Hematopoietic multipotent progenitor cell treated with erythropoietin and hydrocortisone succinate and interleukin-3 and kit ligand, for 17 days (in vitro differentiated cells): ENCODE results near the gene RAD51B.
"Not testable (repeated sequence)": the region's sequence is repeated elsewhere in the genome, so short reads cannot be mapped to it uniquely, and the experiment has no call there.

Experiments used
- DNase-seq: peaks from one replicate; pipeline ENCODE4 v3.0.0-alpha.2; 2015; ENCODE audit warnings: low spot score

RAD51B gene

DNA sequence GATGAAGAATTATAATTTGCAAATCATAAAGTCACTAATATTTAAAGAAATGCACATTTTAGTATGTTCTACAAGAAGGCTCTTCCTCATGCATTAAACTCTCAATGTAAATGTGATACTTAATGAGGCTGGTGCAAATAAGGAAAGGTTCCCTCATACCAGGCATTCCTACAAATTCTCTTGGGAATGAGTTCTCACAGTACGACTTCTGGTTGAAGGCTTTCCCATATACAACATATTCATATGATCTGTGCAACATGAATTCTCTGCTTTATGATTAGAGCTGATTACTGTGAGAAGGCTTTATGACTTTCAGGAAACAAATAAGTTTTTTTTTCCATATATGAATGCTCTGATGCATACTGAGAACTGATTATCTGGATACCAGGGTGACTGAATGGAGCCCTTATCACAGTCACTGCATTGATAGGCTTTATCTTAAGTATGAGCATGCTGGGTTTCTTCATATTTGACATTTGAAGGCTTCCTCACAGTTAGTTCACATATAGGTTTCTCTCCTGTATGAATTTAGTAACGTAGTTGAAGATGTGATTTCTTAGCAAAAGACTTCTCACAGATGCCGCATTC is 293.9 kb downstream of the RAD51B start:
- no peak for DNase-seq

DNA sequence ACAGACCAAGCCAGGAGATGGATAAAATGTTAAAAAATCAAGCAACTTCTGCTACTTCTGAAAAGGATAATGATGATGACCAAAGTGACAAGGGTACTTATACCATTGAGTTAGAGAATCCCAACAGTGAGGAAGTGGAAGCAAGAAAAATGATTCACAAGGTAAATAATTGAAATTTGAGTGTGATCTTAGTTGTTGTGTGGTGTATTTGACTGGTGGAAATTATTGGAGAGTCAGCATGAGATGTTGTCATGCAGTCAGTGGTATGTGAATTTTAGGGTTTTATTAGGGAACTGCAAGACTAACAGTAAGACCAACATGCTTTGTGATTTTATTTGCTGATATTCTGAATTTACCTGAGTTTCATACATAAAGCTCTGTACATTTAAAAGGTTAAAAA is 296.4 kb downstream of the RAD51B start:
- not testable (repeated sequence) for DNase-seq

DNA sequence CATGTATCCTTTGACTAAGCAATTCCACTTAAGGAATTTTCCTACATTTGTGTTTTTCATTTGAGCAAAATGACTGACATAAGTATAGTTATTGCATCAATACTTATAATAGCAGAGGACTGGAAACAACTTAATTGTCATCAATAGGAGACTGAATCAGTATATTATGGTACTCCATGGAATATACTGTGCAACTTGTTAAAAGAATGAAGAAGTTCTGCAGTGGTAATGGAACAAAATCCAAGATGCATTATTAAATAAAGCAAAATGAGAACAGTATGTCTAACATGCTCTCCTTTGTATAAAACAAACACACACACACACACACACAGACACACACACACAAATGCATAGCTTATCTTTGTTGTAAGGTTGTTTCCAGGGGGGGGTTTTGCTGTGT is 303.1 kb downstream of the RAD51B start:
- DNase-seq: no peak

DNA sequence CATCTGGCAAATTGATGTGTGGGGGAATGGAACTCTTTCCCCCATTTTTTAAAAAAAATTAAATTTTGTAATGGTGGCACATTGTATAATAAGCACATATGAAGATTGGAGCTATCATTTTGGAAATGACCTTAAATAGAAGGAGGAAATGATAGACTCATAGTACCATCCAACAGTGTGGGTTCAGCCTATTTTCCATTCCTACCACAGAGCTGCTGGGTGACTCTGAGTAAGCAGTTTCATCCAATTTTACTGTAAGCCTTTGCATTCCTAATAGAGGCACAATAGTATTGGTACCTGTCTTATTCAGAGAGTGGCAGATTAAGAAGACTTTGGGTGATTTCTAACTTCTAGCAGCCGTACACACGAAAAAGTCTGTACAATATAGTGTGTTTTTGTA is 304.5 kb downstream of the RAD51B start:
- DNase-seq: no peak

DNA sequence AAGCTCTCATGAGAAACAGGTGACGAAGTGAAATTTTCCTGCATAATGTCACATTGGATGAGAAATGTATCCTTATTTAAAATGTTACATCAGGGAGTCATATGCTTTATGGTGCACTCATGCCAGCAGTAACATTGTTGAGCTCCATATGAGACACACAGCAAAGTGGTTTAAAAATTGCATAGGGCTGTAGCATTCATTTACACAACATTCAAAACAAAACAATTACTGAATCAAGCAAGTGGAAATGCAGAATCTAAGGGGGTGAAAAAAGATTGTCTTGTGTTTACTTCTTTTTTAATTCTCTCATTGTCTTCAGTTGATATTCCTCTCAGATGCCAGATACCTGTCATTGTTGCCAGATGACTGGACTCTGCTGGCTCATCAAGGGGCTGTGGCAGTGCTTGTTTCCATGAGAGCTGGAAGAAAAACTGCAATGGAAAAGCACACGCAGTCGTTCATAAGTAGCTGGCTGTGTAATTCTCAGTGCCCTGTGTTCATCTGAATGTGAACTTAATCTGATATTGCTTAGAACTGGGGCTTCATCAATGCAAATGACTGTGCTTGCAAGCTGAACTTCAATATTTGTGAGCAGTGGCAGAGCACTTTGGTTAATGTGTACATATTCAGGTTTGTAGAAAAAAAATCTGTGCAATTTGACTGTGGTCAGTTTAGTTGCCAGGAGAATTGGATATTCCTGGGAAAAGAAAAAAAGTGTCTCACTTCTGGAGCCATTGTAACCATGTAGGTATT is 305.6 kb downstream of the RAD51B start:
- no peak for DNase-seq

DNA sequence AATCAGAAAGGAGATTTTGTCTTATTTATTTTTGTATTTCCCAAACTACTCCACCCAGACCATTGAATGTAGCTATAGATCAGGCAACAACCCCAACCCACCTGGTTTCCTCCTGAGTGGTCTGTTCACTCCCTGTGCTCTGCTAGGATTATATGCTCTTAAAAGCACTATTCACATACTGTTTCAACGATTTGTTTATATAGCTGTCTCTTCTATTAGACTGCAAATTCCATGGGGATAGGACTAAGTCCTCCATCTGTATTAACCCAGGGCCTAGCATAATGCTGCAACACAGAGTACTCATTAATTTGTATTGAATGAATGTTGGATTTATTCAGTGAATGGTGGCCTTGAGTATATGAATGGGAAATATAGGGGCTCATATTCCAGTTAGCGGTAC is 307.6 kb downstream of the RAD51B start:
- no peak for DNase-seq

DNA sequence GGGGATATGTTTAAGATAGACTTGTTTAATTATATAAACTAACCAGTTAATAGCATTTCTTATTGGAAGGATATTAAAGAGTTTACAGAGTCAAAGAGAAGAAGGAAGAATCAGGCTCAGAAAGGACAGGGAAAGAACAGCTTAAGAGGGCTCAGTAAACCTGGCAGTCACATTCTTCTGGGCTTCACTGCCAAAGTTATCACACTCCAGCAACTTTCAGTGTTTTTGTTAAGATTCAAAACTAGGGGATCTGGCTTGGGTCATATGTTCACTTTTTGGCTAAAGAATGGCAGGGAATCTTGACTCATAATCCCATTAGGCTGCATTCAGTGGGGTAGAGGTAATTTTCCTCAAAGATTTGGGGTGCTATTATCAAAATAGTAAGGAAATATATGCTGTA is 312.3 kb downstream of the RAD51B start:
- DNase-seq: no peak

DNA sequence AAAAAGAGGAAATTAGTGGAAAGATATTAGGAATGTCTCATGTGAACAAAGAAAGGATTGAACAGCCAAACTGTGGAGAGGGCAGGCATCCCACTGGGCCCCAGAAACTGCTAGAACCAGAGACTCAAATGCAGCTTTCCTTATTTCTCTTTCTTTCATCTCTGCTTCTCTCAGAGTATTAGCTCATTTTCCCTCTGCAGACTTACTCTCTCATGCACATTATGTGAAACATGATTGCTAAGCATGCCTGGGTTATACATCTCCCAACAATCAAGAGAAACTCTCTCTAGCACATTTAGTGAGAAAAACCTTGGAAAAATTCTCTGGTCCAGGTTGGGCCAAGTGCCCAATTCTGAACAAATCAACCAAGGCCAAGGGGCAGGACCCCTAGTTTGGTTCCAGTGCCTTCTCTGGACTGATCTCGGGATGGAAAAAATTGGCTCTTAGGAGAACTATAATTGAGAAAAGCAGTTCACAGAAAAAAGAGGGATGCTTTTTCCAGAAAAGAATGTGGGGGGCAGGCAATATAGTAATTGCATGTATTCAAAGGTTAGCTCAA is 313.1 kb downstream of the RAD51B start:
- DNase-seq: no peak

DNA sequence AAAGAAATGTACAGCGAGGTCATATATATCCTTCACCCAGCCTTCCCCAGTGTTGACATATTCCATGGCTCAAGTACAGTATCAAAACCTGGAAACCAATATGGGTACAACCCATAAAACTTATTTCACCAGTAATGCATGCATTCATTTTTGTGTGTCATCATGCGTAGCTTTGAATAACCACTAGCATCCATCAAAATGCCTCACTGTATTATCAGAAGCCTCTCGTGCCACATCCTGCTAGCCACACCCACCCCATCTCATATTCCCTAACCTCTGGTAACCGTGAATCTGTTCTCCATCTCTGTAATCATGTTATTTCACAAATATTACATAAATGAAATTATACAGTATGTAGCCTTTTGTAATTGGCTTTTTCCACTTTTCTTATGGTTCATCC is 314.3 kb downstream of the RAD51B start:
- DNase-seq: no peak

DNA sequence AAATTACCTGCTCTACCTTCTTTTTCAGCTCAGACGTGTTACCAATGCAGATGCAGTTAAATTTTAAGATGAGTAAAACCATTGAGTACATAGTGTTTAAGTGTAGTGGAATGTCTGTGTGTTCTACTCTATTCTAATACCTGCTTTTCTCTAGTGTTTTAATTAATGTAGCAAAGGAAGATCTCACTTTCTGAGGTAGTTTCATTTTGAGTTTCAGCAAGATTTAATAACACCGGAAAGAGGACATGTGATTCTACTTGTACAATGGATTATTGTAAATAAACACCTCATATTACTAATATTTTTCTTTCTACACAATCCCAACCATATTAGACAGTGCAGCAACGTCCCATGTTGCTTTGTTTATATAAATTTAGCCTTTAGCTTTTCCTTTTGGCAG is 315.4 kb downstream of the RAD51B start:
- DNase-seq: no peak

DNA sequence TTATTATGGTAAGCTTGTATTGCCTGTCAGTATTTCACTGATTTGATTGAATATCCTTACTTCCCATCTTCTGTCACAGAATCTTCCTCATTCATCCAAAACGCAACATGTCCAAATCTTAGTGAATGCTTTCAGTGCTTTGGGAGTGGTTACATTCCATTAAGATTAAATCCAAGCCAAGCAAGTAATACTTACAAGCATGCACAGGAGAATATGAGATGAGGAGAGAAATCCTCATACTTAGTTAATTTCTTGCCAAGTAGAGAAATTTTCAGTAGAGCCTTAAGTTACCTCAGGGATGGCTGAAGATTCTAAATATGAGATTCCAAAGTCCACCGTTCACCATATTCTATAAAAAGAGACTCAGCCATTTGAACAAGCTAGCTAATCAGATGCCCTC is 316.0 kb downstream of the RAD51B start:
- DNase-seq: no peak

DNA sequence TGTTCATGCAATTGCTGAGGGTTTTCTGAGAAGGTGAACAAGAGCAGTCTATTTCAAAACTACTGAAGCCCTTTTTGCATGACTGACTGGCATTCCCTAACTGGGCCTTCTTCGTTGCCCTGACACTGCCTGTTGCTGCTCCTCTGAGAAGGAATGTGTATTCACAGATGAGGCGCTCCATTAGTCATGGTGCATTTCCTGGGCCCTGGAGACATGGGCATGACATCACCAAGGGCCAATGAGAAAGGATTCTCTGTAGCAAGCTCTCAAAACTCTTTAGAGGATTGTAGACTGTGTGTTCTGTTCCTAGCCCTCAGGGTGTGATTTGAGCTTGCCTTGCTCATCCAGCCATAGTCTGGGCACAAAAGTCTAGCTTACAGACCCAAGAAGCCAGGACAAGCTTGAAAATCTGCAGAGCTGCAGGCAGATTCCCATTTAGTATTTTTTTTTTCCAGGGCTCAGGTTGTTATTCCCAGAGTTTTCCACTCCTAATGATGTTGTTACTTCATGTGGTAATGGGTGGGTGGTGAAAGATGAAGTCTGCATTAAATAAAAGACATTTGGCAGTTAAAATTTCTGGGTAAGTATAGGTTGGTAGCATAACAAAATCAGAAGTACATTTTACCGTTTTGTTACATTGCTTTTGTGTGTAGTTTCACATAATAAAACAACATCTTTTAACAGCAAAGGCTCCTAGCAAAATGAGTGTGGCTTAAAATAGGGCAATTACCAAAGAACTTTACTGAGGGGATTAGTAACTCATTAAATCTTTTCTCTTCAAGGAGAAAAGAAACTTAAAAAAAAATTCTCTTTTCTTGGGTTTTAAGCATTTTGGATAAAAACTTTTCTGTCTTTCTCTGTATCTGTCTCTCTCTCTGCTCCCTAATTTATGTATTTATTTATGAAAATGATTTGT is 318.4 kb downstream of the RAD51B start:
- DNase-seq: no peak

DNA sequence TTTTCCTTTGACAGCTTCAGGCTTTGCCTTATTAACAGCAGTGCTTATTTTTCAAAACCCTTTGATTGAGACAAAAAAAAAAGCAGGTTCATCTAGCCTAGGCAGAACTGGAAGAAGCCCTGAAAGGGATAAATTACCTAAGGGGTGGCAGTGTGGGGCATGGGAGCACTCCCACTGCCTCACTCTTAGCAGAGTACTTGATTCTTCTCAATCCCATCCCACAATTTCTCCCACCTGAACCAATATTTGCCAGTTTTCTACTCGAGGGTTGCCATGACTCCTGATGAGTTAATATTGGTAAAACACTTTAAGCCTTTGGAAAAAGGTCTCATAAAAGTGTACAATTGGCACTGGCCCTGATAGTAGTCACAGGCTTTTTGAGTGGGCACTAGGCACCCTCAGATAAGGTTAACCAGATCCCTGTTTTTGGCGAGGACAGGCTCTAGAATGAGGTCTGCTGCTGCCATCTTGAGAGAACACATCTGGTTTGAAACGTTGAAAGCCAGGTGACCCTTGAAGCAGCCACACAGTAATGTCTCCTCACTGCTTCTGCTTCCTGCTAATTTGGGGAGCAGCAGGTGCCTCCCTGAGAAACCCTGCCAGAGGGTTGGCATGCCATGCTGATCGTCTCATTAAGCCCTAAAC is 320.0 kb downstream of the RAD51B start:
- no peak for DNase-seq

DNA sequence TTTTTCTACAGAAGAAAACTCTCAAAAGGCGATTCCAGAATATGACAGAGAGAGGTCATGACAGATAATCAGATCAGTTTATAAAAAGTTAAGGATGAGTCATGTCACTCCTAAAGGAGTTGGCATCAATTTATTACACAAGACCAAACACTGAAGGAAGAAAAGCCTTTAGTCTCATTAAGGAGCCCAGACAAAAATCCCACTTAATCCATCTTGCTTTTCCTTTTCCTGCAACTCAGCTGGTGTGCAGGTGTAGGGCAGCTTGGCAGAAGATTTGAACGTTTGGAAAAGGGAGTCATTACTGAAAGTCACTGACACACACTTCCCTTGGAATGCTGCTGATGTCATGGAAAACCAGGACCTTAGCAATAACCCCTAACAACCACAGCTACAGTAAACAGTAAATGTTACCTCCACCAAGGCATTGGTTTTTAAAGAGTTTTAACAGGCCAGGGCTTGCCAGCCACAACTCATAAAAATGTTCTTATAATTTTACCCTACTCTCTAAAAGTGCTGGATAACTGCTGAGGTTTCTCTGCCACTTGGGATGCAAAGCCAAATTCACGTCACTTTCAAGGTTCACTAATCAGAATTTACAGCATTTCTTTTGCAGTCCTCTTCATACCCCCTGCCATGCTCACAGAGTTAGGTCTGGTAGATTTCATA is 320.6 kb downstream of the RAD51B start:
- no peak for DNase-seq

DNA sequence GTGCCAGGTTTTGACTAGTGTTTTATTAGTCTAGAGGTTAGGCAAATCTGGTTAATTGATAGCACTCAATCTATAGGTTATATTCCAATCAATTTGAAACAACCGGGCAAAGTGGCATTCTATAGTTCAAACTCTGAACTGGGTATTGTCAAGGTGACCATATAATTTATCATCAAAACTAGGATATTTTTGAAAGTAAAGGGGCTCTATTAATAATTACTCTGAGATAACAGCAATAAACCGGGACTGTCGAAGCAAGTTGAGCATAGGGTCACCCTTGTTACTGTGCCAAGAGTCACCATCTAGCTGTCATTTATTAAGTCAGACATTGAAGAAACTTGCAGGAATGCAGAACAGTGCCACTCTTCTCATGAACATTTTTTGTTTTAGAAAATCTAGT is 321.2 kb downstream of the RAD51B start:
- no peak for DNase-seq

DNA sequence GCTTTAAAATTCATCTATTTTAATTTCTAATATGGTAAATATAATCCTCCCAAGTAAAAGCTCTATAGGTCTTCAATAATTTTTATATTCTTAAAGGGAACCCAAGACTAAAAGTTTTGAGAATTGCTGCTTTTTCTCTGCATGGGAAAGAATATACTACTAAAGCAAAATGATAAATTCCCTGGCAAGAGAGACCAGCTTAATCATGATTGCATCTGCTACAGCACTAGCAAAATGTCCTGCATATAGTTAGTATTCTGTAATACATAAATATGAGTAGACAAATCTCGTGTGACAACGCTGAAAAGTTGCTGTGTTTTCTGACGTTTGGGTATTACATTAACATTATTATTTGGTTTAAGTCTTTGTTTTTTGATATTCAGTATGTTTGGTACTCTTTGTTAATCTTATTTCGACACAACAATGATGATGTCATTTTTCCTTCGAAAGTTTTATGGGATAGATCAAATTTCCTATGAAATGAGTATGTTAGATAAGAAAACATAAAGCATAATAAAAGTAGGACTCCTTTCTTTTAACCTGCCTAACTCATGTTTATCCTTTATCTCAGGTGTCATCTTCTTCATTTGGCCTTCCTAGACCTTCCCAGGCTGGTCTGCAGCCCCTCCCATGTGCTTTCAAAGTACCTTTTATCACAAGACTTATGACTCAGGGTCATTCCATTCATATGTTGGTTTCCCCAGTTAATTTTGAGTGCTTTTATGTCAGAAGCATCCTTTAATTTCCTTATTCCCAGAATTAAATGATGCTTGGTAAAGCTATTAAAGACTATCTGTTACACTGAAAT is 321.9 kb downstream of the RAD51B start:
- DNase-seq: no peak

DNA sequence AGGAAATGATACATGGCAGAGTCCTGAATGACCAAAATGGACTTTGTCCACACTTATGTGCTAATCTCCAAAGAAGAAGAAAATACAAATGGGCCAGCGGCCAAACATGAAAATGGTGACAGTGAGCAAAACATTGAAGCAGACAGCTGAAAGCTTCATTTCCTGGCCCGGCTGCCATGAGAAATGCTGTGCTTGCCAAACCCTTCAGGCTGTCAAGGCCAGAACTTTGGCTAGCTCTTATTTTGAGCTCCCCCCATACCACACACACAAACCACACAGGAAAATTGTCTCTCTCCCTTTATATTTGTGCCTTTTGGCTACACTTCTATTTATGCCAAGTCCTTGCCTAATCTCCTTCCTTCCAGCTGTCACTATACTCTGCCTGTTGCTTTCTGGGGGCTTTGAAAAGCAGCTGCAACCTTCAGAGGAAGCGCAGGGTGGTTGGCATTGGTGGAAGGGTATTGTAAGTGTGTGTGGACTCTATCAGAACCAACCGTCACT is 323.8 kb downstream of the RAD51B start:
- no peak for DNase-seq

DNA sequence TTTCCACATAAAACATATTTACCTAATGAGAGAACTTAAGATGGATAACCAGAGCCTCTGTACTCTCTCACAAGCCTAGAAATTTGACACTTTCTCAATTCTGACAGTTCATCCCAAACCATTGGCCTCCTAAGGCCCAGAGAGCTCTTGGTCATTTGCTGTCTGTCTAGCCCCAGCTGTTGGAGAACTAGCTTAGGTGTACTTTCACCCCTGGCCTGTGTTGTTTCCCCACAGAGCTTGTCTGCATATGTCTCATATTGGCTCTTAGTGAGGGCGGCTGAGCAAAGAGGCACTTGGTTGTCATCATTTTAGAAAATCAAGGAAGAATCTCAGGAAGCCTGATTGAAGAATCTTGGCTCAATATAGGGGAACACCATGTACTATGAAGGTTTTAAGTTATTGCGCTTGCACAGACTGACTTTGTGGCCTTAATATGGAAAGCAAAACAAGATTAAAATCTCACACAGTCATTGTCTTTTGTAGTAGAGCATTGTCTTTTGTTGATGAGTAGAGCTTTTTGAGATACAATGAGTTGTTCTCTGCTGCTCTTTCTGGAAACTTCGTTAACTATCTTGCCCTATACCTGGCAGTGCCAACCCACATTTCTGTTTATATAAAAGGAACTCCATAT is 324.6 kb downstream of the RAD51B start:
- DNase-seq: no peak

DNA sequence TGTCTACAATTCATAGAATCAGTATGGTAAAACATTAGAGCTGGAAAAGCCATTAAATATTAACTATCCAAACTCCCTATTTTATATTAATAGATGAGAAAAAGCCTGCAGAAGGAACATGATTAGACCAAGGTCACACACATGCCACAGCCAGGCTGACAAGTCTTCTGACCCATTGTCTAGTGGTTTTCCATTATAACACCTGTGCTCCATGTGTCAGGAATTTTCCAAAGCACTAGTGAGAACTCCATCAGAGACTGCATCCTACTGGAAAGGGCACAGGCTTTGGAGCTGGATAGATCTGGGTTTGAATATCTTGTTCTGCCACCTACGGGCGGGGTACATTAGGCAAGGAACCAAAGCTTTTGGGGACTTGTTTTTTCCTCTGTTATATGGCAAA is 325.5 kb downstream of the RAD51B start:
- no peak for DNase-seq

DNA sequence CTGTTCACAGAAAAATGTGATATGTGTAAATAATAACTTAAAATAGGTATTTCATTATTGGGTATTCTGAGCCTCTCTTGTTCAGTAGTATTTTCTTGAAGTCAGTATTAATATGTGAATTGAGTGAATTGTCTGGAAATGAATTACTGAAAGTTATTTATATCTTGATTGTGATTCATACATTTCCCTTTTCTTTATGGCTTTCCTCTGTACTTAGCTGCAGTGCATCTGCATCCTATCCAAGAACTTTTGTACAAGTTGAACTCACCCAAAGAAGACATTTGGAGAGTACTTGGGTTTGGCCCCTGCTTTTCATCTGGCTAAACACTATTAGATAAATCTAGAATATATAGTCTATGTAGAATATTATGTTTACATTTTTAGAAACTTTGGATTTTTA is 326.0 kb downstream of the RAD51B start:
- no peak for DNase-seq
